ENCODE measurements around the gene RNF145. TPM values are rescaled to one million over a fixed set of nuclear protein-coding genes. Genes with fewer than 3 reads are reported as not detected.

RNF145 gene
- total RNA-seq, 2 experiments from 2014 or later = 83.7 to 94.4 TPM

- no peak for TF ChIP-seq CTCF (IDR thresholded peaks at IDR 0.05)
- Mint-ChIP-seq H3K4me1 (ENCODE audit: low read depth) (peaks cover 50% of the 10 kb centered on the region), H3K27ac (peak overlapping the region; percentile 98), H3K9me3 (no peaks in the 10 kb centered on the region), H3K4me3 (peak overlapping the region; percentile 95), H3K36me3 (ENCODE audit: low read depth) (peaks cover 37% of the 10 kb centered on the region), H3K27me3 (no peaks in the 10 kb centered on the region)
- H3K27me3 ChIP-seq (ENCODE audit: control insufficient read depth in 1 of 2, insufficient read depth in 2 of 2, low read length in 2 of 2) = no peaks in the 10 kb centered on the region
- ChIA-PET POLR2A (no interaction called here), CTCF (no interaction called here)
- peak overlapping the region; percentile 78 for H3K4me3 ChIP-seq (ENCODE audit: low read length)
- H3K27ac ChIP-seq (ENCODE audit: low read depth in 1 of 2, low read length in 2 of 2) = peak overlapping the region in 1 of 2 donors; percentile 69
- DNase-seq (peak in 3 of 14 experiments; percentile 4 to 33 (median 30)), ATAC-seq (ENCODE audit: poor library complexity) (no peak)
- peaks cover 10% of the 10 kb centered on the region for H3K4me1 ChIP-seq (ENCODE audit: insufficient read depth, low read length)
- H3K9me3 ChIP-seq (ENCODE audit: control insufficient read depth in 1 of 2, insufficient read depth in 1 of 2, low read length in 2 of 2) = no peaks in the 10 kb centered on the region
- no peaks in the 10 kb centered on the region for H3K36me3 ChIP-seq (ENCODE audit: insufficient read depth, low read length)
- intact Hi-C loops (cut with DNase I, micrococcal nuclease) = no loop called here
Measured at GRCh38 chr5:159210210-159210661, 883 bp upstream of the RNF145 start.

DNA sequence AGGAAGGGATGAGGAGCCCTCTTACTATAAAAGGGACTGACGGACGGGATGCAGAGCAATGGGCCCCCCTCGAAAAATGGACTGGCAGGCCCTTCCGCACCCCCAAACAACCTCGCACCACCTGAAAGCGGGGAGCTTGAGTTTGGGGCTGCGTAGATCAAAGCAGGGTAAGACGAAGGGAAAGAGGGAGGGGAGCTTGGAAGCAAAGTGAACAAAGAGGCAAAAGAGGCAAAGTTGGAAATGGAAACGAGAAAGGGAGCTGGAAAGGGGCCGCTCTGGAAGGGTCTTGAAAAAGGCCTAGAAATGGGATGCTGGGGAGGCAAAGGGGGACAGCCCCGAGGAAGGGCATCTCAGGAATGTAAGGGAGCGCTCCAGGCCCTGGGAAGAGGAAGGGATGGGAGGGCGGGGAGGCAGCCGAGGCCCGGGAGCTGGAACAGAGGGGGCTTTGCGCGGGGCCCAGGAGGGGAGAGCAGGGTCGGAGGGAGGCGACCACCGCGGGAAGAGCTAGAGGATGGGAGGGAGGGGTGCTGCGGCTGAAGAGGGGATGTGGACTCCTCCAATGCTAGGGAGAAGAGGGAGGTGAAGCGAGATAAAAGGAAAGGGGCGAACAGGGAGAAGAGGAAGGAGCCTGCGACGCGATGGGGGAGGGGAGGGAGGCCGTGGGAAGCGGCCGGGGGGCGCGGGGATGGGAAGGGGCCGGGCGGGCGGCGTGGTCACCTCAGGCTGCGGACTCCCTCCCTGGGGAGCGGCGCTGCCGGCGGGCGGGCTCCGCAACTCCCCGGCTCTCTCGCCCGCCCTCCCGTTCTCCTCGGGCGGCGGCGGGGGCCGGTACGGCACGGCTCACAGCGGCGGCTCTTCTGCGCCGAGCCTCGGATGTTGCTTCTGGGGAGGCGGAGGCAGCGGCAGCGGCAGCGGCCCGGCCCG, 577 bp downstream of the RNF145 start:
- Mint-ChIP-seq H3K27me3 (no peaks in the 10 kb centered on the region), H3K27ac (peak overlapping the region; percentile 97), H3K4me1 (ENCODE audit: low read depth) (peaks cover 65% of the 10 kb centered on the region), H3K9me3 (no peaks in the 10 kb centered on the region), H3K36me3 (ENCODE audit: low read depth) (peaks cover 37% of the 10 kb centered on the region), H3K4me3 (peak overlapping the region; percentile 94)
- H3K27ac ChIP-seq (ENCODE audit: low read depth in 1 of 2, low read length in 2 of 2) = peak overlapping the region; percentile 87 to 89
- ATAC-seq (ENCODE audit: poor library complexity) = peak; percentile 4
- no peak for TF ChIP-seq CTCF (IDR thresholded peaks at IDR 0.05)
- no peaks in the 10 kb centered on the region for H3K36me3 ChIP-seq (ENCODE audit: insufficient read depth, low read length)
- ChIA-PET CTCF (interaction anchor here (1.4 to 2.8 kb wide), 3 partner anchors 18 to 55 kb away, joined by 3 to 15 read pairs (median 4); no protein-coding TSS in a partner anchor), POLR2A (interaction anchor here (1.0 to 3.7 kb wide), 19 partner anchors 11 to 513 kb away, joined by 3 to 54 read pairs (median 5); partner anchors contain the start of genes EBF1 and UBLCP1)
- H3K4me3 ChIP-seq (ENCODE audit: low read length) = peak overlapping the region; percentile 80
- intact Hi-C loops (cut with DNase I, micrococcal nuclease) = loop anchor here (1.0 to 5.0 kb wide), 8 partner anchors 34 to 1351 kb away; partner anchors contain the start of genes CLINT1 (in 1 of the 2), TTC1 (in 1 of the 2) and UBLCP1 (in 1 of the 2)
- H3K9me3 ChIP-seq (ENCODE audit: control insufficient read depth in 1 of 2, insufficient read depth in 1 of 2, low read length in 2 of 2) = no peaks in the 10 kb centered on the region
- H3K4me1 ChIP-seq (ENCODE audit: insufficient read depth, low read length) = peaks cover 16% of the 10 kb centered on the region
- DNase-seq = peak in 11 of 14 experiments; percentile 5 to 42 (median 15)
- no peaks in the 10 kb centered on the region for H3K27me3 ChIP-seq (ENCODE audit: control insufficient read depth in 1 of 2, insufficient read depth in 2 of 2, low read length in 2 of 2)

DNA sequence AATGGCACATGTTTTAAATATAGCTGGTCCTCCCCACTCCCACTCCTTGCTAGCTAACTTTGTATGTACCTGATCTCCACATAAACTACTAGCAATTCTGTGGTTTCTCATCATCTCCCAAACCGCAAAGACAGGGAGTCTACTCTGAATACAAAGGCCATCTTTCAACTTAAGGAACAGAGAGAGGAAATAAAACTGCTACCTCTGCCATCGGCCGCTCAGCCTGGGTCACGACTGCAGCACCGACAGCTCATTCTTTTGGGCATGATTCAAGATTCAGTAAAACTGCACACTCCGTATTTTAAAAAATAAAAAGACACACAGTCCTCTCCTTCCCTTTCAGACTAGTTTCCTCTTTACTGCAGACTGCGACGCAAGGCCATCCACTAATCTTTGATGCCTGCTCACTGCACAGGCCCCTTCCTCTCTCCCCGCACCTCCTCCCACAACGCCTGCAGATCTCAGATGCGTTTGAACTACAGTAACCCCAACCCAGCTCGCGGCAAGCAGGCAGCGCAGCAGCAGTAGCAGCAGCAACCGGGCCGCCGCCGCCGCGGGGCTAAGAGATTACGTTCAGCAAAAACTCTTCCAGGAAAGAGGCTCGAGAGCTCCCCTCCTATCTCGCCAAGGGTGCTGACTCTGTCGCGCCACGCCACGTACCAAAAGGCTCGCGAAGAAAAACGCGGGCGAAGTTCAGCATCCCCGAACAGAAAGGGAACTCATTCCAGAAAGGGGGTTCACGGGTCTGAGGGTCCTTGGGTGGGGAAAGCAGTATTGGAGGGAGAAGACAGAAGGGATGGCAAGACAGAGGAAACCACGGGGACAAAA, 1.5 kb downstream of the RNF145 start:
- H3K9me3 Mint-ChIP-seq = no peaks in the 10 kb centered on the region
- ATAC-seq (ENCODE audit: poor library complexity) = peak; percentile 77
- no peaks in the 10 kb centered on the region for H3K27me3 Mint-ChIP-seq
- H3K4me3 ChIP-seq (ENCODE audit: low read length) = peak overlapping the region; percentile 80
- H3K27ac Mint-ChIP-seq = peak overlapping the region; percentile 97
- peak overlapping the region; percentile 87 to 89 for H3K27ac ChIP-seq (ENCODE audit: low read depth in 1 of 2, low read length in 2 of 2)
- H3K36me3 Mint-ChIP-seq (ENCODE audit: low read depth) = peaks cover 42% of the 10 kb centered on the region
- peaks cover 74% of the 10 kb centered on the region for H3K4me1 Mint-ChIP-seq (ENCODE audit: low read depth)
- no peak for TF ChIP-seq CTCF (IDR thresholded peaks at IDR 0.05)
- peaks cover 19% of the 10 kb centered on the region for H3K4me1 ChIP-seq (ENCODE audit: insufficient read depth, low read length)
- POLR2A ChIA-PET = interaction anchor here (0.7 to 3.7 kb wide), 24 partner anchors 10 to 814 kb away, joined by 3 to 54 read pairs (median 4); partner anchors contain the start of genes EBF1 and UBLCP1
- peak overlapping the region; percentile 94 for H3K4me3 Mint-ChIP-seq
- CTCF ChIA-PET = interaction anchor here (1.0 to 2.8 kb wide), 6 partner anchors 17 to 56 kb away, joined by 3 to 15 read pairs (median 4); no protein-coding TSS in a partner anchor
- no peaks in the 10 kb centered on the region for H3K9me3 ChIP-seq (ENCODE audit: control insufficient read depth in 1 of 2, insufficient read depth in 1 of 2, low read length in 2 of 2)
- intact Hi-C loops (cut with DNase I, micrococcal nuclease) = loop anchor here (1.0 to 5.0 kb wide), 9 partner anchors 29 to 1351 kb away; partner anchors contain the start of genes CLINT1 (in 1 of the 2), TTC1 (in 1 of the 2) and UBLCP1 (in 1 of the 2)
- no peaks in the 10 kb centered on the region for H3K27me3 ChIP-seq (ENCODE audit: control insufficient read depth in 1 of 2, insufficient read depth in 2 of 2, low read length in 2 of 2)
- peaks cover 2% of the 10 kb centered on the region for H3K36me3 ChIP-seq (ENCODE audit: insufficient read depth, low read length)
- DNase-seq = peak; percentile 71 to 94 (median 82)
